Measurements from ENCODE around the gene FCF1. TPM values are rescaled to one million over a fixed set of nuclear protein-coding genes. Genes with fewer than 3 reads are reported as not detected.

FCF1 gene
- total and polyA plus RNA-seq, 2 of the 4 experiments (the other 2 are of a cell fraction) = 37.1 to 45.5 TPM

- intact Hi-C loops (cut with micrococcal nuclease) = no loop called here
- Histone ChIP-seq H3K27ac (ENCODE audit: insufficient read depth, low read length) (no peak overlapping the region), H2BK120ac (ENCODE audit: low read depth, low read length) (no peak overlapping the region), H3K9ac (ENCODE audit: low read depth, low read length) (no peak overlapping the region), H3K18ac (ENCODE audit: low read depth, low read length) (no peak overlapping the region), H3K9me3 (ENCODE audit: control insufficient read depth, insufficient read depth, low read length) (peaks cover 1% of the 10 kb centered on the region; the same call in 1 of the 2 replicates), H3K79me1 (ENCODE audit: low read depth in 1 of 2, low read length in 2 of 2) (peaks cover 4 to 10% of the 10 kb centered on the region in 2 experiments; a peak in 3 of 4 replicates), H2BK20ac (ENCODE audit: low read depth, low read length) (no peak overlapping the region), H2AK5ac (ENCODE audit: low read depth, low read length) (no peak overlapping the region), H3K4me2 (ENCODE audit: low read depth, low read length) (no peak overlapping the region), H3K9me1 (ENCODE audit: insufficient read depth, low read length) (0 out of 2 replicates have a peak, but pooled peaks cover 3% of the 10 kb centered on the region), H2AFZ (replicated peaks; ENCODE audit: low read length, poor library complexity) (no peak overlapping the region), H2BK5ac (ENCODE audit: low read depth, low read length, poor library complexity, severe bottlenecking) (no peak overlapping the region), H2BK15ac (ENCODE audit: low read depth, low read length) (no peak overlapping the region), H3K23ac (ENCODE audit: low read depth, low read length) (no peak overlapping the region), H3K27me3 (ENCODE audit: control insufficient read depth, insufficient read depth, low read length) (no peaks in the 10 kb centered on the region), H4K8ac (ENCODE audit: low read depth in 2 of 2, low read length in 2 of 2) (no peak overlapping the region), H2AK9ac (replicated peaks; ENCODE audit: low read depth, low read length, poor library complexity) (no peak overlapping the region), H4K20me1 (ENCODE audit: insufficient read depth, low read length) (no peaks in the 10 kb centered on the region), H4K5ac (ENCODE audit: low read depth, low read length) (no peak overlapping the region), H3K4ac (ENCODE audit: low read depth, low read length) (no peak overlapping the region), H3K56ac (ENCODE audit: extremely low read depth, insufficient read depth, low read length) (no peak overlapping the region), H3K4me3 (ENCODE audit: insufficient read depth, low read depth, low read length) (no peak overlapping the region), H3K36me3 (ENCODE audit: control insufficient read depth, insufficient read depth, low read length) (peaks cover 17% of the 10 kb centered on the region), H3K14ac (replicated peaks; ENCODE audit: low read depth, low read length) (no peak overlapping the region), H3K4me1 (ENCODE audit: control insufficient read depth, insufficient read depth, low read length) (no peaks in the 10 kb centered on the region; the same call in 1 of the 2 replicates), H4K91ac (ENCODE audit: insufficient read depth, low read depth, low read length) (no peak overlapping the region)
- ChIA-PET POLR2A (ENCODE audit: unreplicated experiment) (interaction anchor here (0.6 kb wide), 1 partner anchor 10 kb away, joined by 7 read pairs; no protein-coding TSS in a partner anchor), CTCF (no interaction called here)
- no peak for DNase-seq
- dilution Hi-C loops (cut with HindIII; ENCODE audit: low sequenced_read_pairs, unreplicated experiment) = no loop called here
- ATAC-seq (ENCODE audit: low read depth) = no peak
- no CpG with 5 or more reads among the region's 4 CpGs for WGBS, 2 experiments (ENCODE audit: extremely low coverage in 2 of 2, insufficient read length in 1 of 2)
- TSS peak; percentile 86 for BruUV-seq (replicated peaks)
- in situ Hi-C loops (cut with MboI; ENCODE audit: low sequenced_read_pairs) = no loop called here
- TF ChIP-seq RFX5 (IDR thresholded peaks at IDR 0.05; ENCODE audit: low read depth, low read length) (no peak), CHD1 (IDR thresholded peaks at IDR 0.05; ENCODE audit: low read depth, low read length) (no peak), POLR2A (IDR thresholded peaks at IDR 0.05; ENCODE audit: low read depth, low read length) (no peak), BHLHE40 (IDR thresholded peaks at IDR 0.05; ENCODE audit: low read depth, low read length) (no peak), NFE2L2 (IDR thresholded peaks at IDR 0.05; ENCODE audit: low read depth, low read length) (no peak), USF2 (IDR thresholded peaks at IDR 0.05; ENCODE audit: low read depth, low read length) (no peak), FOS (IDR thresholded peaks at IDR 0.05; ENCODE audit: low read depth, low read length) (no peak), RCOR1 (IDR thresholded peaks at IDR 0.05; ENCODE audit: insufficient replicate concordance, low read length) (no peak), SMC3 (IDR thresholded peaks at IDR 0.05; ENCODE audit: low read depth, low read length) (no peak), ELK1 (IDR thresholded peaks at IDR 0.05; ENCODE audit: borderline replicate concordance, low read depth, low read length) (no peak), RAD21 (IDR thresholded peaks at IDR 0.05; ENCODE audit: low read length) (no peak), CEBPB (IDR thresholded peaks at IDR 0.05; ENCODE audit: low read depth, low read length) (no peak), CTCF (conservative IDR thresholded peaks at IDR 0.05; ENCODE audit: low read depth, low read length) (no peak), MAZ (IDR thresholded peaks at IDR 0.05; ENCODE audit: borderline replicate concordance, low read depth, low read length) (no peak), MAFK (IDR thresholded peaks at IDR 0.05; ENCODE audit: low read depth, low read length) (no peak)
Measured at GRCh38 chr14:74735125-74735524, 22.2 kb downstream of the FCF1 start.
